SK-N-SH treated with all-trans-retinoic acid at 6 μM for 48 hours (cell line): ENCODE data around the gene METTL25.

Source experiments
- ATAC-seq: fragments of 200-7000 bp; cut with Tn5 transposase; 3 replicates; pipeline ENCODE4 v1.9.1; 2020; ENCODE audit warnings: mild to moderate bottlenecking, moderate library complexity
- ARNTL ChIP-seq: fragments of 450-650 bp; formaldehyde crosslinking; IDR thresholded peaks from 2 replicates; pipeline ENCODE4 v1.5.0; 2020; ENCODE audit warnings: low read depth, mild to moderate bottlenecking, moderate library complexity, borderline replicate concordance
- BACH2 ChIP-seq: fragments of 250-450 bp; sonication (Bioruptor Pico); IDR thresholded peaks from 2 replicates; pipeline ENCODE4 v1.9.0; 2021; ENCODE audit warnings: mild to moderate bottlenecking, borderline replicate concordance
- CREB5 ChIP-seq: fragments of 250-450 bp; sonication (Bioruptor Pico); IDR thresholded peaks from 2 replicates; pipeline ENCODE4 v1.5.1; 2020; ENCODE audit warnings: low read depth, mild to moderate bottlenecking, moderate library complexity
- CSDC2 ChIP-seq: fragments of 250-450 bp; sonication (Bioruptor Pico); IDR thresholded peaks from 2 replicates; pipeline ENCODE4 v1.5.0; 2020; ENCODE audit warnings: mild to moderate bottlenecking, moderate library complexity
- CSRNP3 ChIP-seq: fragments of 250-450 bp; sonication (Bioruptor Pico); IDR thresholded peaks from 2 replicates; pipeline ENCODE4 v1.5.1; 2021; ENCODE audit warnings: mild to moderate bottlenecking, moderate library complexity
- ESRRG ChIP-seq: fragments of 250-450 bp; sonication (Bioruptor Pico); IDR thresholded peaks from 2 replicates; pipeline ENCODE4 v1.6.1; 2021; ENCODE audit warnings: mild to moderate bottlenecking
- GLIS3 ChIP-seq: fragments of 250-450 bp; sonication (Bioruptor Pico); IDR thresholded peaks from 2 replicates; pipeline ENCODE4 v1.5.0; 2020; ENCODE audit warnings: mild to moderate bottlenecking, moderate library complexity
- OSR1 ChIP-seq: fragments of 250-450 bp; sonication (Bioruptor Pico); IDR thresholded peaks from 2 replicates; pipeline ENCODE4 v1.8.0; 2022; ENCODE audit warnings: moderate library complexity, mild to moderate bottlenecking, inconsistent platforms
- PATZ1 ChIP-seq: fragments of 250-450 bp; sonication (Bioruptor Pico); IDR thresholded peaks from 2 replicates; pipeline ENCODE4 v1.8.0; 2020; ENCODE audit warnings: mild to moderate bottlenecking, moderate library complexity, borderline replicate concordance
- PPARA ChIP-seq: fragments of 250-450 bp; sonication (Bioruptor Pico); IDR thresholded peaks from 2 replicates; pipeline ENCODE4 v1.5.0; 2020; ENCODE audit warnings: mild to moderate bottlenecking, borderline replicate concordance
- RARB ChIP-seq: fragments of 250-450 bp; sonication (Bioruptor Pico); IDR thresholded peaks from 2 replicates; pipeline ENCODE4 v1.8.0; 2021; ENCODE audit warnings: mild to moderate bottlenecking, moderate library complexity
- SNAI2 ChIP-seq: fragments of 250-450 bp; sonication (Bioruptor Pico); IDR thresholded peaks from 2 replicates; pipeline ENCODE4 v1.5.0; 2020; ENCODE audit warnings: mild to moderate bottlenecking, moderate library complexity
- TCF4 ChIP-seq: fragments of 250-450 bp; sonication (Bioruptor Pico); IDR thresholded peaks from 2 replicates; pipeline ENCODE4 v1.8.0; 2021; ENCODE audit warnings: mild to moderate bottlenecking, moderate library complexity, borderline replicate concordance
- TOX ChIP-seq: fragments of 250-450 bp; sonication (Bioruptor Pico); IDR thresholded peaks from 2 replicates; pipeline ENCODE4 v1.8.0; 2021; ENCODE audit warnings: mild to moderate bottlenecking, moderate library complexity, borderline replicate concordance
- TSHZ2 ChIP-seq: fragments of 250-450 bp; sonication (Bioruptor Pico); IDR thresholded peaks from 2 replicates; pipeline ENCODE4 v1.5.0; 2020; ENCODE audit warnings: mild to moderate bottlenecking, moderate library complexity
- ZC3H10 ChIP-seq: fragments of 250-450 bp; sonication (Bioruptor Pico); IDR thresholded peaks from 2 replicates; pipeline ENCODE4 v1.5.1; 2021; ENCODE audit warnings: mild to moderate bottlenecking, moderate library complexity
- ZFP3 ChIP-seq: fragments of 250-450 bp; sonication (Bioruptor Pico); IDR thresholded peaks from 2 replicates; pipeline ENCODE4 v1.5.0; 2020; ENCODE audit warnings: mild to moderate bottlenecking, moderate library complexity
- ZFP30 ChIP-seq: fragments of 450-650 bp; formaldehyde crosslinking; IDR thresholded peaks from 2 replicates; pipeline ENCODE4 v1.5.0; 2022; ENCODE audit warnings: mild to moderate bottlenecking, moderate library complexity
- ZNF565 ChIP-seq: fragments of 450-650 bp; formaldehyde crosslinking; conservative IDR thresholded peaks from 2 replicates; pipeline ENCODE4 v1.5.0; 2020; ENCODE audit warnings: low read depth, mild to moderate bottlenecking, moderate library complexity
- ZNF70 ChIP-seq: fragments of 450-650 bp; formaldehyde crosslinking; IDR thresholded peaks from 2 replicates; pipeline ENCODE4 v1.5.0; 2020; ENCODE audit warnings: mild to moderate bottlenecking, moderate library complexity
- ZNF8 ChIP-seq: fragments of 450-650 bp; formaldehyde crosslinking; IDR thresholded peaks from 2 replicates; pipeline ENCODE4 v1.5.0; 2020; ENCODE audit warnings: mild to moderate bottlenecking, moderate library complexity

METTL25 gene

GRCh38 chr12:82411546-82412230 lies 53.4 kb downstream of the METTL25 start:
- ATAC-seq: no peak
- TF ChIP-seq ZFP30 (CRISPR knock-in tag) (no peak), ZNF565 (CRISPR knock-in tag) (no peak), OSR1 (CRISPR knock-in tag) (no peak), CSRNP3 (no peak)

GRCh38 chr12:82412246-82412645 lies 53.9 kb downstream of the METTL25 start:
- TF ChIP-seq TCF4 (CRISPR knock-in tag) (no peak), RARB (no peak), CSDC2 (no peak), PPARA (CRISPR knock-in tag) (no peak), ZFP3 (CRISPR knock-in tag) (no peak), BACH2 (CRISPR knock-in tag) (no peak), TOX (CRISPR knock-in tag) (no peak), CREB5 (CRISPR knock-in tag) (no peak), PATZ1 (no peak)
- ATAC-seq: no peak

GRCh38 chr12:82414044-82414443 lies 55.7 kb downstream of the METTL25 start:
- no peak for TF ChIP-seq ESRRG
- TF ChIP-seq CSRNP3: no peak
- no peak for TF ChIP-seq ARNTL (CRISPR knock-in tag)
- TF ChIP-seq CREB5 (CRISPR knock-in tag): no peak
- TF ChIP-seq CSDC2: no peak
- no peak for TF ChIP-seq ZNF70
- TF ChIP-seq TSHZ2 (CRISPR knock-in tag): no peak
- no peak for TF ChIP-seq ZNF8 (CRISPR knock-in tag)
- TF ChIP-seq GLIS3: no peak
- TF ChIP-seq OSR1 (CRISPR knock-in tag): no peak
- TF ChIP-seq TOX (CRISPR knock-in tag): no peak
- no peak for TF ChIP-seq SNAI2 (CRISPR knock-in tag)
- no peak for TF ChIP-seq ZFP3 (CRISPR knock-in tag)
- TF ChIP-seq ZC3H10 (CRISPR knock-in tag): no peak
- no peak for TF ChIP-seq BACH2 (CRISPR knock-in tag)
- TF ChIP-seq ZNF565 (CRISPR knock-in tag): no peak
- TF ChIP-seq PPARA (CRISPR knock-in tag): no peak
- ATAC-seq: peak; percentile 74
